H9 (cell line): ENCODE measurements around the gene PRR14. TPM values are rescaled to one million over a fixed set of nuclear protein-coding genes. Genes with fewer than 3 reads are reported as not detected.

ENCODE experiments used
- DNase-seq: peaks from one replicate; pipeline ENCODE4 v3.0.0-alpha.2; 2017
- H2AFZ ChIP-seq: one replicate; pipeline ENCODE4 v1.6.1; 2013; ENCODE audit warnings: mild to moderate bottlenecking, low read length, control low read depth, moderate library complexity
- H2AK5ac ChIP-seq: 2 replicates; pipeline ENCODE4 v1.6.1; 2013; ENCODE audit warnings: low read length, control low read depth, mixed read lengths; ENCODE audit not compliant: insufficient read length
- H2BK120ac ChIP-seq: one replicate; pipeline ENCODE4 v1.6.1; 2013; ENCODE audit warnings: low read depth, mild to moderate bottlenecking, low read length, control low read depth, inconsistent platforms; ENCODE audit not compliant: poor library complexity, severe bottlenecking
- H2BK12ac ChIP-seq: 2 replicates; pipeline ENCODE4 v1.6.1; 2013; ENCODE audit warnings: low read length, control low read depth, mixed read lengths, low read depth; ENCODE audit not compliant: insufficient read length
- H2BK15ac ChIP-seq: 2 replicates; pipeline ENCODE4 v1.6.1; 2013; ENCODE audit warnings: low read depth, low read length, control low read depth
- H2BK20ac ChIP-seq: one replicate; pipeline ENCODE4 v1.6.1; 2013; ENCODE audit warnings: low read depth, mild to moderate bottlenecking, low read length, control low read depth, inconsistent platforms; ENCODE audit not compliant: poor library complexity, severe bottlenecking
- H2BK5ac ChIP-seq: 2 replicates; pipeline ENCODE4 v1.6.1; 2013; ENCODE audit warnings: low read length, control low read depth, mixed read lengths; ENCODE audit not compliant: insufficient read length
- H3K14ac ChIP-seq: 2 replicates; pipeline ENCODE4 v1.6.1; 2013; ENCODE audit warnings: low read length, control low read depth; ENCODE audit not compliant: insufficient read depth
- H3K18ac ChIP-seq: 2 replicates; pipeline ENCODE4 v1.6.1; 2013; ENCODE audit warnings: low read depth, mild to moderate bottlenecking, mixed read lengths, low read length, control low read depth; ENCODE audit not compliant: insufficient read length
- H3K23ac ChIP-seq: 2 replicates; pipeline ENCODE4 v1.6.1; 2013; ENCODE audit warnings: low read length, control low read depth, mixed read lengths, low read depth; ENCODE audit not compliant: insufficient read length
- H3K23me2 ChIP-seq: 2 replicates; pipeline ENCODE4 v1.6.1; 2013; ENCODE audit warnings: low read depth, mild to moderate bottlenecking, mixed read lengths, low read length, control low read depth; ENCODE audit not compliant: insufficient read length, poor library complexity, severe bottlenecking
- H3K27ac ChIP-seq: 2 replicates; pipeline ENCODE4 v1.5.1; 2013; ENCODE audit warnings: low read length, control low read depth, mixed read lengths, low read depth; ENCODE audit not compliant: insufficient read length
- H3K27me3 ChIP-seq: 2 replicates; pipeline ENCODE4 v1.6.1; 2013; ENCODE audit warnings: low read length, control low read depth, inconsistent platforms; ENCODE audit not compliant: insufficient read depth
- H3K4ac ChIP-seq: 2 replicates; pipeline ENCODE4 v1.6.1; 2013; ENCODE audit warnings: low read depth, mild to moderate bottlenecking, control low read depth, inconsistent platforms, low read length, moderate library complexity
- H3K4me1 ChIP-seq: 2 replicates; pipeline ENCODE4 v1.6.1; 2013; ENCODE audit warnings: low read length, control low read depth, inconsistent platforms; ENCODE audit not compliant: insufficient read depth
- H3K4me2 ChIP-seq: 2 replicates; pipeline ENCODE4 v1.6.1; 2013; ENCODE audit warnings: low read length, control low read depth, mixed read lengths; ENCODE audit not compliant: insufficient read length, insufficient read depth
- H3K56ac ChIP-seq: 2 replicates; pipeline ENCODE4 v1.6.1; 2013; ENCODE audit warnings: low read depth, mild to moderate bottlenecking, mixed read lengths, low read length, control low read depth; ENCODE audit not compliant: insufficient read length
- H3K79me1 ChIP-seq: 2 replicates; pipeline ENCODE4 v1.6.1; 2013; ENCODE audit warnings: low read depth, mild to moderate bottlenecking, moderate library complexity, low read length, control low read depth, inconsistent platforms; ENCODE audit not compliant: insufficient read depth, poor library complexity, severe bottlenecking
- H3K79me2 ChIP-seq: 2 replicates; pipeline ENCODE4 v1.6.1; 2013; ENCODE audit warnings: low read length, control low read depth, inconsistent platforms; ENCODE audit not compliant: insufficient read depth
- H3K9ac ChIP-seq: 2 replicates; pipeline ENCODE4 v1.6.1; 2013; ENCODE audit warnings: low read length, control low read depth, mixed read lengths; ENCODE audit not compliant: insufficient read length; ENCODE audit errors: extremely low read depth
- H3K9me3 ChIP-seq: one replicate; pipeline ENCODE4 v1.6.1; 2013; ENCODE audit warnings: low read depth, low read length, inconsistent platforms; ENCODE audit not compliant: control insufficient read depth
- H3T11ph ChIP-seq: one replicate; pipeline ENCODE4 v1.6.1; 2013; ENCODE audit warnings: mild to moderate bottlenecking, low read length, control low read depth, inconsistent platforms
- H4K20me1 ChIP-seq: one replicate; pipeline ENCODE4 v1.6.1; 2013; ENCODE audit not compliant: control insufficient read depth, insufficient read length, insufficient read depth
- H4K5ac ChIP-seq: 2 replicates; pipeline ENCODE4 v1.6.1; 2013; ENCODE audit warnings: low read depth, mild to moderate bottlenecking, mixed read lengths, low read length, control low read depth; ENCODE audit not compliant: insufficient read length
- H4K8ac ChIP-seq: replicated peaks from 2 replicates; pipeline ENCODE4 v1.6.1; 2013; ENCODE audit warnings: low read length, control low read depth, mixed read lengths, low read depth; ENCODE audit not compliant: insufficient read length
- H4K91ac ChIP-seq: 2 replicates; pipeline ENCODE4 v1.6.1; 2013; ENCODE audit warnings: low read depth, mild to moderate bottlenecking, moderate library complexity, mixed read lengths, low read length, control low read depth; ENCODE audit not compliant: insufficient read length
- H3K27ac Mint-ChIP-seq, 3 experiments: 2 replicates in 2 of 3; 3 replicates in 1 of 3; pipeline ENCODE4 v1.8.0; 2020 to 2021; ENCODE audit warnings: mixed read lengths in 3 of 3, mild to moderate bottlenecking in 1 of 3, moderate library complexity in 1 of 3
- H3K27me3 Mint-ChIP-seq: 2 replicates; pipeline ENCODE4 v1.8.0; 2021; ENCODE audit warnings: low read depth, mild to moderate bottlenecking, moderate library complexity, mixed read lengths
- H3K36me3 Mint-ChIP-seq, 3 experiments: 2 replicates in 2 of 3; 3 replicates in 1 of 3; pipeline ENCODE4 v1.8.0; 2020 to 2021; ENCODE audit warnings: low read depth in 3 of 3, mixed read lengths in 3 of 3; ENCODE audit not compliant: insufficient read depth in 1 of 3
- H3K4me1 Mint-ChIP-seq, 2 experiments: 2 replicates each; pipeline ENCODE4 v1.8.0; 2020; ENCODE audit warnings: mixed read lengths in 2 of 2
- H3K4me3 Mint-ChIP-seq, 2 experiments: 2 replicates in 1 of 2; 3 replicates in 1 of 2; pipeline ENCODE4 v1.8.0; 2020 to 2021; ENCODE audit warnings: mild to moderate bottlenecking in 2 of 2, mixed read lengths in 2 of 2, moderate library complexity in 1 of 2
- H3K9me3 Mint-ChIP-seq, 2 experiments: 2 replicates in 1 of 2; 3 replicates in 1 of 2; pipeline ENCODE4 v1.8.0; 2020; ENCODE audit warnings: mild to moderate bottlenecking in 2 of 2, mixed read lengths in 2 of 2, moderate library complexity in 1 of 2
- WGBS: extraction: QIAGEN DNeasy Blood & Tissue Kit; methylation state at CpG from one replicate; pipeline ENCODE4 v1.1.7; 2013; ENCODE audit warnings: missing lambda C conversion rate, low lambda C conversion rate, mixed read lengths; ENCODE audit not compliant: insufficient read length; ENCODE audit errors: extremely low coverage; 5-methylcytosine and 5-hydroxymethylcytosine counted together
- total RNA-seq: library from RNA; stranded (reverse); gene quantifications from 2 replicates; pipeline ENCODE4 v1.2.1, GENCODE V29; 2021
- TF ChIP-seq, protein P1 (sequence below): fragments of 200-600 bp; sonication (generic); conservative IDR thresholded peaks from 3 replicates; pipeline ENCODE4 v1.8.0; 2021; ENCODE audit warnings: antibody characterized with exemption, mild to moderate bottlenecking

The PRR14 gene
- total RNA-seq, 1 experiment from 2014 or later, result 11.6 TPM

GRCh38 chr16:30698816-30699614 is 48.3 kb downstream of the PRR14 start, which contains the start of gene SRCAP:
Gene SRCAP (plus strand): TSS chr16:30699171. CDS start chr16:30700825, 1,654 bp downstream.
- Histone ChIP-seq H3K4me2 (peak within 1 kb of the TSS; percentile 95), H3K27ac (peak within 1 kb of the TSS; percentile 88), H3K23ac (no peak within 1 kb of the TSS), H3K9ac (peak within 1 kb of the TSS; percentile 97), H3T11ph (no peak within 1 kb of the TSS), H2AFZ (no peak within 1 kb of the TSS), H3K79me2 (peaks cover 9% of the 10 kb centered on the region; the same call in 1 of the 2 replicates), H3K79me1 (peaks cover 7% of the 10 kb centered on the region), H2BK12ac (no peak within 1 kb of the TSS), H3K18ac (peak within 1 kb of the TSS; percentile 99), H3K9me3 (no peaks in the 10 kb centered on the region), H3K14ac (peak within 1 kb of the TSS; percentile 98), H2BK120ac (no peak within 1 kb of the TSS), H3K23me2 (peaks cover 9% of the 10 kb centered on the region), H2BK5ac (peak within 1 kb of the TSS; percentile 82), H2BK20ac (no peak within 1 kb of the TSS), H4K91ac (no peak within 1 kb of the TSS), H2BK15ac (no peak within 1 kb of the TSS; the same call in 1 of the 2 replicates), H3K27me3 (peaks cover 12% of the 10 kb centered on the region; the same call in 1 of the 2 replicates), H3K4ac (no peak within 1 kb of the TSS; the same call in 1 of the 2 replicates), H4K20me1 (peaks cover 2% of the 10 kb centered on the region), H4K5ac (peak within 1 kb of the TSS; percentile 88), H3K4me1 (peaks cover 3% of the 10 kb centered on the region; the same call in 1 of the 2 replicates), H3K56ac (no peak within 1 kb of the TSS), H4K8ac (no peak within 1 kb of the TSS), H2AK5ac (no peak within 1 kb of the TSS)
- peaks cover 14 to 19% of the 10 kb centered on the region in 2 experiments for H3K4me1 Mint-ChIP-seq
- peak; percentile 86 for DNase-seq
- TF ChIP-seq, protein P1, sequence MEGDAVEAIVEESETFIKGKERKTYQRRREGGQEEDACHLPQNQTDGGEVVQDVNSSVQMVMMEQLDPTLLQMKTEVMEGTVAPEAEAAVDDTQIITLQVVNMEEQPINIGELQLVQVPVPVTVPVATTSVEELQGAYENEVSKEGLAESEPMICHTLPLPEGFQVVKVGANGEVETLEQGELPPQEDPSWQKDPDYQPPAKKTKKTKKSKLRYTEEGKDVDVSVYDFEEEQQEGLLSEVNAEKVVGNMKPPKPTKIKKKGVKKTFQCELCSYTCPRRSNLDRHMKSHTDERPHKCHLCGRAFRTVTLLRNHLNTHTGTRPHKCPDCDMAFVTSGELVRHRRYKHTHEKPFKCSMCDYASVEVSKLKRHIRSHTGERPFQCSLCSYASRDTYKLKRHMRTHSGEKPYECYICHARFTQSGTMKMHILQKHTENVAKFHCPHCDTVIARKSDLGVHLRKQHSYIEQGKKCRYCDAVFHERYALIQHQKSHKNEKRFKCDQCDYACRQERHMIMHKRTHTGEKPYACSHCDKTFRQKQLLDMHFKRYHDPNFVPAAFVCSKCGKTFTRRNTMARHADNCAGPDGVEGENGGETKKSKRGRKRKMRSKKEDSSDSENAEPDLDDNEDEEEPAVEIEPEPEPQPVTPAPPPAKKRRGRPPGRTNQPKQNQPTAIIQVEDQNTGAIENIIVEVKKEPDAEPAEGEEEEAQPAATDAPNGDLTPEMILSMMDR, result no peak
- H3K27me3 Mint-ChIP-seq, result peaks cover 38% of the 10 kb centered on the region
- H3K36me3 Mint-ChIP-seq, result peaks cover 15 to 38% (median 32%) of the 10 kb centered on the region in 3 experiments
- WGBS, result no CpG with 5 or more reads among the region's 57 CpGs
- H3K27ac Mint-ChIP-seq, result peak within 1 kb of the TSS; percentile 100
- no peaks in the 10 kb centered on the region for H3K9me3 Mint-ChIP-seq
- peak within 1 kb of the TSS; percentile 91 to 97 for H3K4me3 Mint-ChIP-seq
